Measurements from ENCODE around the gene SCUBE1.

Gene SCUBE1

GRCh38 chr22:43222987-43223386, 120.2 kb downstream of the SCUBE1 start:
- DNase-seq (ENCODE audit: low read depth): no peak
- in situ Hi-C loops (cut with HindIII; ENCODE audit: low sequenced_read_pairs): no loop called here
- no peak overlapping the region for H3K4me3 ChIP-seq (ENCODE audit: low read depth, low read length)
- TF ChIP-seq CTCF (IDR thresholded peaks at IDR 0.05; ENCODE audit: low read depth, low read length, missing control alignments): no peak

GRCh38 chr22:43222262-43222661, 120.9 kb downstream of the SCUBE1 start:
- in situ Hi-C loops (cut with HindIII; ENCODE audit: low sequenced_read_pairs): no loop called here
- no peak for DNase-seq (ENCODE audit: low read depth)
- no peak for TF ChIP-seq CTCF (IDR thresholded peaks at IDR 0.05; ENCODE audit: low read depth, low read length, missing control alignments)
- H3K4me3 ChIP-seq (ENCODE audit: low read depth, low read length): no peak overlapping the region

GRCh38 chr22:43220625-43221380, 122.4 kb downstream of the SCUBE1 start:
- no peak overlapping the region for H3K4me3 ChIP-seq (ENCODE audit: low read depth, low read length)
- no peak for DNase-seq (ENCODE audit: low read depth)
- no peak for TF ChIP-seq CTCF (IDR thresholded peaks at IDR 0.05; ENCODE audit: low read depth, low read length, missing control alignments)
- in situ Hi-C loops (cut with HindIII; ENCODE audit: low sequenced_read_pairs): no loop called here

GRCh38 chr22:43218786-43219185, 124.4 kb downstream of the SCUBE1 start:
- H3K4me3 ChIP-seq (ENCODE audit: low read depth, low read length): no peak overlapping the region
- no peak for TF ChIP-seq CTCF (IDR thresholded peaks at IDR 0.05; ENCODE audit: low read depth, low read length, missing control alignments)
- in situ Hi-C loops (cut with HindIII; ENCODE audit: low sequenced_read_pairs): no loop called here
- no peak for DNase-seq (ENCODE audit: low read depth)

GRCh38 chr22:43217285-43218030, 125.7 kb downstream of the SCUBE1 start:
- no peak overlapping the region for H3K4me3 ChIP-seq (ENCODE audit: low read depth, low read length)
- no peak for TF ChIP-seq CTCF (IDR thresholded peaks at IDR 0.05; ENCODE audit: low read depth, low read length, missing control alignments)
- in situ Hi-C loops (cut with HindIII; ENCODE audit: low sequenced_read_pairs): no loop called here
- no peak for DNase-seq (ENCODE audit: low read depth)

GRCh38 chr22:43216738-43217137, 126.4 kb downstream of the SCUBE1 start:
- in situ Hi-C loops (cut with HindIII; ENCODE audit: low sequenced_read_pairs): no loop called here
- no peak for TF ChIP-seq CTCF (IDR thresholded peaks at IDR 0.05; ENCODE audit: low read depth, low read length, missing control alignments)
- no peak for DNase-seq (ENCODE audit: low read depth)
- no peak overlapping the region for H3K4me3 ChIP-seq (ENCODE audit: low read depth, low read length)

All from astrocyte of the cerebellum (primary cell).